ENCODE data around the gene C4orf50. TPM values are rescaled to one million over a fixed set of nuclear protein-coding genes. Genes with fewer than 3 reads are reported as not detected.

The C4orf50 gene
- total RNA-seq, 1 donor from 2014 or later = not detected

- Mint-ChIP-seq H3K4me1 (ENCODE audit: low read depth) (no peaks in the 10 kb centered on the region), H3K27ac (ENCODE audit: unreplicated experiment) (no peak overlapping the region), H3K36me3 (ENCODE audit: low read depth) (no peaks in the 10 kb centered on the region), H3K4me3 (ENCODE audit: unreplicated experiment) (no peak overlapping the region), H3K27me3 (ENCODE audit: low read depth) (peaks cover 47% of the 10 kb centered on the region), H3K9me3 (ENCODE audit: low read depth) (no peaks in the 10 kb centered on the region)
- no peak for TF ChIP-seq CTCF (IDR thresholded peaks at IDR 0.05)
- DNase-seq (ENCODE audit: low spot score) = peak; percentile 11
These were observed 23.6 kb upstream of the C4orf50 start for GRCh38 chr4:6041800-6042199.

- no peak overlapping the region for H3K4me3 Mint-ChIP-seq (ENCODE audit: unreplicated experiment)
These were observed 20.5 kb upstream of the C4orf50 start for GRCh38 chr4:6038711-6039110.

GRCh38 chr4:6035786-6036185 lies 17.6 kb upstream of the C4orf50 start:
- Mint-ChIP-seq H3K4me1 (ENCODE audit: low read depth) (peaks cover 11% of the 10 kb centered on the region), H3K27ac (ENCODE audit: unreplicated experiment) (no peak overlapping the region), H3K4me3 (ENCODE audit: unreplicated experiment) (no peak overlapping the region), H3K36me3 (ENCODE audit: low read depth) (no peaks in the 10 kb centered on the region), H3K27me3 (ENCODE audit: low read depth) (peaks cover 49% of the 10 kb centered on the region), H3K9me3 (ENCODE audit: low read depth) (no peaks in the 10 kb centered on the region)
- TF ChIP-seq CTCF (IDR thresholded peaks at IDR 0.05) = no peak
- no peak for DNase-seq (ENCODE audit: low spot score)

More at GRCh38 chr4:6038711-6039110, 20.5 kb upstream of the C4orf50 start:
- TF ChIP-seq CTCF (IDR thresholded peaks at IDR 0.05) = no peak
- H3K27me3 Mint-ChIP-seq (ENCODE audit: low read depth) = peaks cover 47% of the 10 kb centered on the region
- no peaks in the 10 kb centered on the region for H3K4me1 Mint-ChIP-seq (ENCODE audit: low read depth)
- H3K9me3 Mint-ChIP-seq (ENCODE audit: low read depth) = no peaks in the 10 kb centered on the region
- H3K27ac Mint-ChIP-seq (ENCODE audit: unreplicated experiment) = no peak overlapping the region
- DNase-seq (ENCODE audit: low spot score) = peak; percentile 74
- no peaks in the 10 kb centered on the region for H3K36me3 Mint-ChIP-seq (ENCODE audit: low read depth)

- Mint-ChIP-seq H3K9me3 (ENCODE audit: low read depth) (no peaks in the 10 kb centered on the region), H3K4me3 (ENCODE audit: unreplicated experiment) (no peak overlapping the region)
- DNase-seq (ENCODE audit: low spot score) = no peak
These were observed 15.2 kb upstream of the C4orf50 start for GRCh38 chr4:6033381-6033780.

More at GRCh38 chr4:6033381-6033780, 15.2 kb upstream of the C4orf50 start:
- no peak for TF ChIP-seq CTCF (IDR thresholded peaks at IDR 0.05)
- Mint-ChIP-seq H3K36me3 (ENCODE audit: low read depth) (no peaks in the 10 kb centered on the region), H3K27me3 (ENCODE audit: low read depth) (peaks cover 43% of the 10 kb centered on the region), H3K27ac (ENCODE audit: unreplicated experiment) (no peak overlapping the region), H3K4me1 (ENCODE audit: low read depth) (peaks cover 11% of the 10 kb centered on the region)

All from chondrocyte (in vitro differentiated cells).